AG04449 (cell line): ENCODE results near the gene TMEM208.

Experiments used
- CTCF ChIA-PET: fragments of 350-600 bp; formaldehyde crosslinking; extraction: SDS; loops from one replicate; lab custom pipeline; 2021; ENCODE audit warnings: antibody characterized with exemption; lab: Yijun Ruan, JAX
- POLR2A ChIA-PET: fragments of 400-600, 350-600 bp; formaldehyde crosslinking; extraction: SDS; loops from one replicate; lab custom pipeline; 2020; ENCODE audit warnings: antibody characterized with exemption, inconsistent platforms; lab: Yijun Ruan, JAX
- DNase-seq: peaks from one replicate; pipeline ENCODE4 v3.0.0-alpha.2; 2010; ENCODE audit warnings: low read depth, low spot score
- H3K4me3 ChIP-seq: 2 replicates; pipeline ENCODE4 v1.5.1; 2011; ENCODE audit warnings: low read depth, mild to moderate bottlenecking, control low read depth, low read length
- TF ChIP-seq, protein P1 (sequence below): IDR thresholded peaks from one replicate; pipeline ENCODE4 v1.5.1; 2011; ENCODE audit warnings: mild to moderate bottlenecking, moderate library complexity, low read length, control low read depth, inconsistent platforms; ENCODE audit not compliant: insufficient read depth; ENCODE audit errors: missing control alignments

TMEM208 gene

DNA sequence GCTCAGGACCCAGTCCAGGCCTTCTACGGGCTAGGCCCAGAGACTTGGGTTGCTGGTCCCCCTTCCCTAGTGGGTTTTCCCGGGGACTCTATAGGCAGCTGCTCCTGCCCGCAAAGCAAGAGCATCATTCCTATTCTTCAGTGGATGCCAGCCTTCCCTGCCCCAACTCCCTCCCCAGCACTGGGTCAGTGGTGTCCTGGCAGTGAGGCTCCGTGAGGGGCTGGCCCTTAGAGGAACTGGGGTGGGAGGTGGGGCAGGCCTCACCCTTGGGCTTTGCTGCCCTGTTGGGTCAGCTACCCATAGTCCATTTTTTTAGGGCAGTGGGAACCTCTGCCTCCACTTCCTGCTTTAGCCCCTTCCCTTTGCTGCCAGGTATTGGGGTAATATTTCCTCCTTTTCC, 44.5 kb downstream of the TMEM208 start:
- DNase-seq = no peak
- H3K4me3 ChIP-seq = no peak overlapping the region
- TF ChIP-seq, protein P1, sequence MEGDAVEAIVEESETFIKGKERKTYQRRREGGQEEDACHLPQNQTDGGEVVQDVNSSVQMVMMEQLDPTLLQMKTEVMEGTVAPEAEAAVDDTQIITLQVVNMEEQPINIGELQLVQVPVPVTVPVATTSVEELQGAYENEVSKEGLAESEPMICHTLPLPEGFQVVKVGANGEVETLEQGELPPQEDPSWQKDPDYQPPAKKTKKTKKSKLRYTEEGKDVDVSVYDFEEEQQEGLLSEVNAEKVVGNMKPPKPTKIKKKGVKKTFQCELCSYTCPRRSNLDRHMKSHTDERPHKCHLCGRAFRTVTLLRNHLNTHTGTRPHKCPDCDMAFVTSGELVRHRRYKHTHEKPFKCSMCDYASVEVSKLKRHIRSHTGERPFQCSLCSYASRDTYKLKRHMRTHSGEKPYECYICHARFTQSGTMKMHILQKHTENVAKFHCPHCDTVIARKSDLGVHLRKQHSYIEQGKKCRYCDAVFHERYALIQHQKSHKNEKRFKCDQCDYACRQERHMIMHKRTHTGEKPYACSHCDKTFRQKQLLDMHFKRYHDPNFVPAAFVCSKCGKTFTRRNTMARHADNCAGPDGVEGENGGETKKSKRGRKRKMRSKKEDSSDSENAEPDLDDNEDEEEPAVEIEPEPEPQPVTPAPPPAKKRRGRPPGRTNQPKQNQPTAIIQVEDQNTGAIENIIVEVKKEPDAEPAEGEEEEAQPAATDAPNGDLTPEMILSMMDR = no peak
- ChIA-PET POLR2A (no interaction called here), CTCF (interaction anchor here (1.3 to 2.6 kb wide), 3 partner anchors 11 to 210 kb away, joined by 3 to 22 read pairs (median 3); no protein-coding TSS in a partner anchor)

DNA sequence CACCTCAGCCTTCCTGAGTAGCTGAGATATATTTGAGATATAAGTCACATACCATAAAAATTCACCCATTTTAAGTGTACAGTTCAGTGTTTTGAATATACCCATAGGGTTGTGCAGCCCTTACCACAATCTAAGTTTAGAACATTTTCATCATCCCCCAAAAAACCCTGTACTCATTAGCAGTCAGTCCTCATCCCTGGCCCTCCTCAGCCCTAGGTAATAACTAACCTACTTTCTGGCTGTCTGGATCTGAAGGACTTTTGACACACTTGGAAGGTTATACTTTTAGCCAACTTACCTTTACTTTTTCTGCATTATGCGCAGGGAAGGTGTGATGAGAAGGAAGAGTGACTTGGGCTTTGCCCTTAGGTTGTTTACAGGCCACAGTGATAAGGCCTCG, 48.4 kb downstream of the TMEM208 start:
- ChIA-PET POLR2A (no interaction called here), CTCF (interaction anchor here (1.5 kb wide), 1 partner anchor 64 kb away, joined by 3 read pairs; no protein-coding TSS in a partner anchor)

DNA sequence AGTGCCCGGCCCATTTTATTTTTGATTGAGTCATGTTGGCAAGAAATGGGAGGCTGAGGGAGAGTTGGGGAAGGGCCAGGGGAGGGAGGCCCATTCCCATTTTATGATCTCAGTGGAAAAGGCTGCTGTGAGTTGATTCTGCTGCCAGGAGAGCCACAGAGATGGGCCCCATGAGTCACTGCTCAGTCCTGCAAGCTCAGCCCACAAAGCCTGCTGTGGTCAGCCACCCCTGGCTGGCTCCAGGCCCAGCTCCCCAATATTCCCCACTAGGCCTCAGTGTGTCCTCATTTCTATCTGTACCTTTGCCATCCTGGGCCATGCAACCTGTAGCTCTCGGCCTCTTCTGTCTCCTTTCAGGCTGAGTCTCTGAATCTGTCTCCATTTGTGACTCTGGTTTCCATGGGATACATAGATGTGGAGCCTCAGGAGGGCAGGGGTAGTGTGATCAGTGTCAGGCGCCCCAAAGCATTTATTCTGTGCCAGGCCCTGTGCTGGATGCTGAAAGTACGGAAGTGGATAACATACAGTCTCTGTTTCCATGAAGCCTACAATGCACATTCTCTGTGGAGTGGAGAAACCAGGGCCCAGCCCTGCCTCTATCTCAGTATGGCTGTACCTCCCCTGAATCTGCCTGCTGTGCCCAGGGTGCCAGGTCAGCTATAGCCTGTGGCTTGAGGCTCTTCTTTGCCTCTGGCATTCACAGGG, 50.5 kb downstream of the TMEM208 start:
- CTCF ChIA-PET = interaction anchor here (0.9 to 2.7 kb wide), 10 partner anchors 10 to 244 kb away, joined by 3 to 15 read pairs (median 3); partner anchors contain the start of gene SLC9A5
- peak overlapping the region; percentile 71 for H3K4me3 ChIP-seq
- POLR2A ChIA-PET = interaction anchor here (0.6 to 1.8 kb wide), 6 partner anchors 9 to 246 kb away, joined by 3 to 13 read pairs (median 4); partner anchors contain the start of gene TMEM208
- peak; percentile 96 for DNase-seq
- TF ChIP-seq, protein P1 = no peak

More for the DNA sequence above, 48.4 kb downstream of the TMEM208 start:
- TF ChIP-seq, protein P1 = no peak
- DNase-seq = no peak
- H3K4me3 ChIP-seq = no peak overlapping the region

DNA sequence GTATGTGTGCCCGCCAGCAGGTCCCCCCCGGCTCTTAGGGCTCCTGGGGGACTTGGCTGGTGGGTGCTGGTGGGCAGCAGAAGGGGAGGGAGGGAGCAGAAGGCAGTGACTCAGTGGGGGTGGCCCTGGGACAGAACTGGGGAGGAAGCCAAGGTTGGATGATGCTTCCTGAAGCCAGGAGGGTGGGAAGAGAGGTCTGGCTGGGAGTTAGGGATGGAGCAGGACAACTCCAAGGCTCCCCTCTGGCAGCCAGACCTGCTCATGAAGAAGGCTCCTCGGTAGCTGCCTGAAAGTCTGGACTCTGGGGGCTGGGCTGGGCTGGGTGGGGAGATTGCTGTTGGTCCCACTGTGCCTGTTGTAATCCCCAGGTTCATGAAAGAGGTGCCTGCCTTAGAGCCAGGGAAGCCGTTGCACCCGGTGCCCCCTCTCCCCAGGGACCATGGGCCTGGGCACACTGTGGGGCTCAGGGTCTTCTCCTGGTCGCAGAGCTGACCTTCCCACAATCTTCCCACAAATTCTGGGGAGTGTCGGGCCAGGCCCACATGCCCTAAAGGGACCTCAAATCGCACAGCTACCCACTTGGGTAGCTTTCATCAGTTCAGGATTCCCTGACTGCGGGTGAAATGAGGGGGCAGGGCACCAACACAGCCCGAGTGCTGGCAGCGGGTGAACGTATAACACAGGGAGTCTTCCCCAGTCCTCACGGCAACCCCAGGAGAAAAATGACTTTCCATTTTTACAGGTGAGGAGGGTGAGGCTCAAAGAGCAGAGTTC, 51.3 kb downstream of the TMEM208 start:
- POLR2A ChIA-PET = interaction anchor here (0.7 to 1.8 kb wide), 5 partner anchors 10 to 51 kb away, joined by 3 to 13 read pairs (median 4); partner anchors contain the start of gene TMEM208
- peak overlapping the region; percentile 71 for H3K4me3 ChIP-seq
- CTCF ChIA-PET = interaction anchor here (0.9 to 2.7 kb wide), 18 partner anchors 9 to 243 kb away, joined by 3 to 15 read pairs (median 4); partner anchors contain the start of gene SLC9A5

More for the DNA sequence above, 51.3 kb downstream of the TMEM208 start:
- TF ChIP-seq, protein P1 = no peak
- DNase-seq = peak; percentile 28
